Inflammatory macrophage (primary cell): ENCODE data around the gene CRYM.

ENCODE experiments used
- DNase-seq, 2 donors: peaks; one replicate each; pipeline ENCODE4 v3.0.0-alpha.2; 2020 to 2022

CRYM gene

GRCh38 chr16:21244518-21245215 is 33.4 kb downstream of the CRYM start:
- no peak for DNase-seq

GRCh38 chr16:21242756-21243155 is 35.3 kb downstream of the CRYM start:
- no peak for DNase-seq

- no peak for DNase-seq
Observed at GRCh38 chr16:21239646-21240045, 38.4 kb downstream of the CRYM start.

DNA sequence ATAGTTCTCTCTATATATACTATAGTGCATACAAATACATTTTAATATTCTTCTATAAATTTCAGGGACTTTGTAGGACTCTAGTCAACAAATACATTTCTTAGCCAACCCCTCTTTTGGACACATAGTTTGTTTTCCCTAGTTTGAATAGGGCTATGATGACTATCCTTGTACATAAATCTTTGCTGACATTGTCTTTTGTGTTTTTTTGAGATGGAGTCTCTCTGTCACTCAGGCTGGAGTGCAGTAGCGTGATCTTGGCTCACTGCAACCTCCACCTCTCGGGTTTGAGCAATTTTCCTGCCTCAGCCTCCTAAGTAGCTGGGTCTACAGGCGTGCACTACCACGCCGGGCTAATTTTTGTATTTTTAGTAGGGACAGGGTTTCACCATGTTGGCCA is 41.3 kb downstream of the CRYM start:
- no peak for DNase-seq

DNA sequence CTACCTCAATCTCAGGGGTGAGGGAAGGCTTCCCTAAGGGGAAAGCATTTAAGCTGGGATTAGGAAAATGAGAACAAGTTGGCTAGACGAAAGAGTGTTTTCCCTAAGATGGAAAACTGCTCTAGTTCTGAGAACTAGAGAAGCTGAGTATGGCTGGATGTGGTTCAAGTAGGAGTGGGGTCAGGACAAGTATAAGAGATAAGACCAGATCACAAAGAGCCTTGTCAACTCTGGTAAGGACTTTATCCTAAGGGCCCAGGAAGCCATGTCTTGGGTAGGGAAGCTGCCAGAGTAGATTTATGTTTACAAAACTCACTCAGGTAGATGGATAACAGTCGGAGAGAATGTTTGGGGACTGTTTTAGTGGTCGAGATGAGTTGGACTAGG is 42.9 kb downstream of the CRYM start:
- DNase-seq = no peak

GRCh38 chr16:21233521-21234150 is 44.5 kb downstream of the CRYM start, which contains the start of gene ANKS4B:
ANKS4B (plus strand) TSS chr16:21233699; CDS start chr16:21233738, 39 bp downstream.
- no peak for DNase-seq

DNA sequence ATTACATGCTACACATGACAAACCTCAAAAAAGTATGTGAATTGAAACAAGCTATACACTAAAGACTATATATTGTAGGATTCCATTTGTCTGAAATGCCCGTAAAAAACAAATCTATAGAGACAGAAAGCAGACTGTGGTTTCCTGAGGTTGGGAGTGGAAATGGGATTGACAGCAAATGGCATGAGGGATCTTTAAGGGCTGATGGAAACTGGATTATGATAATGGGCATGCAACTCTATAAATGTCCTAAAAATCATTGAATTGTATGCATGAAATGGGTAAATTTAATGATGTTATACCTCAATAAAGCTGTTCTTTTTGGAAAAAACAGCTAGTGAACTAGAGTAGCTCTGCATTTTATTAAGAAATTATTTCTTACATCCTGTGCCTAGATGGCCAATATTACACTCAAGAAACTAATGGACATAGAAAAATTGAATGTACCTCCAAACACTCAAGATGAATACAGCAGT is 45.0 kb downstream of the CRYM start:
- DNase-seq = no peak

DNA sequence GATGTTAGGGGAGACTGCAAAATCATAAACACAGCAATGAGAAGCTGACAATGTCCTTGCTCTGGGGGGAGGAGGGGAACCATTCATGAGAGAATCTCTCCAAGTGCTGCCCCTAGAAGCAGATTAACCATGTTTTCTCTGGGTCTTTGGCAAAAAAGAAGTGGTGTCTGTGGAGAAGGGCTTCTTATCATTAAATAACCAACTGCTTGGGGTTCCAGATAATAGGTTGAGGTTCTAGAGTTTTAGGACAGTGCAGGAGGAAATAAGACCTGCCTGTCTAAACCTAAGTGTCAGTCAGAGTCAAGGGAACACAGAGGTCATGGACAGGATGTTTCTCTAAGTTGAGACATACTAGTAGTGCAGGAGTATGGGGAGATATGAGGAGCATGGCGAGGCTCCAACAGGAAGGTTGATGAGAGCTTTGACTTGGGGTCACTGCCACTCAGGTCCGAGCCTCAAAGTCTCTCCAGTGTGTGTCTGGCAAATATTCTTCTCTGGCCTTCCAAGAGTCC is 49.7 kb downstream of the CRYM start:
- no peak for DNase-seq

- peak; percentile 30 to 67 for DNase-seq
Observed at GRCh38 chr16:21227866-21228265, 50.2 kb downstream of the CRYM start.

DNA sequence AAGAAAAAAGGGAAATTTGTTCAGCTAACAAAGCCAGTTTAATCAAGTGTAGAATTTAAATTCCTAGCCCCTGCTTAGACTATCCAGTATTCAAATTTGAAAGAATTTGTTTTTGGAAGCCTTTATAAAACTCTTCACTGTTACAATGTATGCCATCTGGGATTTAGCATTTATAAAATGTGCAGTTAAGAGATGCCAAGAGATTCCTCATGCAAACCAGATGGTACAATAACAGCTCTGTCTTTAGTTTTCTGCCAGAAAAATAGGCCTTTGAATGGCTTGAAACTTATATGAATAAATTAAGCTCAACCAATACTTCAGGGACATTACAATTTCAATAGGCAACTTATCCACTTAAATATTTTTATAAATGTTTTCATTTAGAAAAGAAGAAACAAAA is 51.3 kb downstream of the CRYM start:
- no peak for DNase-seq

GRCh38 chr16:21224800-21225199 is 53.3 kb downstream of the CRYM start:
- peak; percentile 44 to 67 for DNase-seq

- DNase-seq = no peak
Observed at GRCh38 chr16:21223787-21224186, 54.3 kb downstream of the CRYM start.

DNA sequence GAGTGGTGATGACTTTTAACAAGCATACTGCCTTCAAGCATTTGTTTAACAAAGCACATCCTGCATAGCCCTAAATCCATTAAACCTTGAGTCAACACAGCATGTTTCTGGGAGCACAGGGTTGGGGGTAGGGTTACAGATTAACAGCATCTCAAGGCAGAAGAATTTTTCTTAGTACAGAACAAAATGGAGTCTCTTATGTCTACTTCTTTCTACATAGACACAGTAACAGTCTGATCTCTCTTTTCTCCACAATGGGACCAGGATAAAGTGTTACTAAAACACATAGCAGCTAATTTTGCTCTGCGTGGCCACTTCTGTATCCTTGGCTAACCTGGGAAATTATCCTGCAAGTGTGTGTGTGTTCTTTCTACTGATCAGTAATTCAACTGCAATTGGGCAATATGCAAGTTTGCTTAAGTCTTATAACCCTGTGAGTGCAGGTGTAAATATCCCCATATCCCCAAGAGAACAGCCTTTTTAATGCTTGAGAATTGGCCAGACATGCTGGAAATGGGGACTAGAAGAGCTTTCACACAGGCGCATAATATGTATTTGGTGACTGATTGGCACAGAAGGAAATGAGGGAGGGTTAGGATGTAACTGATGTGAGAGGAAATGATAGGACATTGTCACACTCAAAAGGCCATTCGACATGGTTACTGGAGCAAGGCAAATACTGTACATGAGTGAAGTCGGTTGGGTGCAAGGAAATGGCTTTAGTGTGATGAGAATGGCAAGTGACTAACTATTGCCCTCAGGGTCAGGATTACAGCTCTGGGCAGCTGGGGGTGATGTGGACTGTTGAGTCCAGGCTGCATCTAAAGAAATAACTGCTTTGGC is 55.4 kb downstream of the CRYM start:
- no peak for DNase-seq

- no peak for DNase-seq
Observed at GRCh38 chr16:21219551-21219950, 58.5 kb downstream of the CRYM start.

DNA sequence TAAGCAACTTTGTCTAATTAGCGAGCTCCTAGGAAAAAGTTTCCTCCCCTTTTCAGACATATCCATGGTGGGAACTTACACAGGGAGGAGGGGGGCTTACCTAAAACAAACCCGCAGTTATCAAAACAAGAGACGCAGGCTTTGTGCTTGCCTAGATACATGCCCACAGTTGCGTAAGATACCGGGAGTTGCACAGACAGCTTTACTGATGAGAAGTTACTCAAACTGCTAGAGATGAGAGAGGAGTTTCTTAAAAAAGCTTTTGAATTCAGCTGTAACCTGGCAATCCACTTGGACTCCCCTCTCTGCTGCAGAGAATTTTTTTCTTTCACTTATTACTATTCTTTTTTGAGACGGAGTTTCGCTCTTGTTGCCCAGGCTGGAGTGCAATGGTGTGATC is 59.9 kb downstream of the CRYM start:
- peak in 1 of 2 donors; percentile 8 for DNase-seq

DNA sequence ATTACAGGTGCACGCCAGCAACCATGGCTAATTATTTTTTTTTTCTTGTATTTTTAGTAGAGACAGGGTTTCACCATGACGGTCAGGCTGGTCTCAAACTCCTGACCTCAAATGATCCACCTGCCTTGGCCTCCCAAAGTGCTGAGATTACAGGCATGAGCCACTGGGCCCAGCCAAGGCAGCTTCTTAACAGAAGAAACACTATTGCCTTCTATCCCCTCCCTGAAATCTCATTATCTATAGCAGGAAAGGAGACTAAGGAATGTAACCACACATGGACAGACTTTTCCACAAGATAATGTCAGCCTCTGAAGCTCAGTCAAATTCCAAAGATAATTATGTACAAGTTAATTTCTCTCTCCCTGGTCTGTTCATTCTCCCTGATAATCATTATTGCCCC is 61.0 kb downstream of the CRYM start:
- no peak for DNase-seq

DNA sequence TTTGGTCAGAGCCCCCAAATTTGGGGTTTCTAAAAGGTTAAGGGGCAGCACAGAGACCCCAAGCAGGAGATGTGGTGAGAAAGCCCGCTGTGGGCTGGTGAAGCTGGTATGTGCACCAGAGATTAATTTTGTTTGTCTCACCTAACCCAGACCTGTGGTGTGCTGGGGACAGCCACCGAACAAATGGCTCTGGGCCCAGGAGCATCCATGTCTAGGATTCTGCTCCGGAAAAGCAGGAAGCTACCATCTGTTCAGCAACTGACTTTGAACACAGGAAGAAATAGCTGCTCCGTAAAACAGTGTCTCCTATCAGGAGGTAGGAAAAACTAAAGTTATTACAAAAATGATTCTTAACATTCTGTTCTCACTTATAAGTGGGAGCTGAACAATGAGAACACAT is 64.0 kb downstream of the CRYM start:
- no peak for DNase-seq

DNA sequence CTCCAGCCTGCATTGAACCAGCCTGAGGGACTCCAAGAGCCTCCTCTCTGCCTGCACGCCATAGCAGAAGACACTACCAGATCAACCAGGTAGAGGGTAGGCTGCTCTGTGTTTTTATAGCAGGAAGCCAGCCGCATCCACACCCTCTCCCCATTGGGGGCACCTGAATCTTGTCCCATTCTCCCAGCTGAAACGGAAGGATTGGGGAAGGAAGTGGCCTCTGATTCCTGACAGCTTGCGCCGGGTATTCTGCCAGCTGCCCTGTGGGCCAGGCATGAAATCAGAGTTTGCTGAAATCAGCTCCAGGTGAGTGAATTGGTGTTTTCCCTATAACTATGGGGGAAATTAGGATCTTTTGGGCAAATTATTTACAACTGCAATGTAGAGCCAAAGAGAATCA is 66.6 kb downstream of the CRYM start, which contains the start of gene ZP2:
TSS of gene ZP2 (minus strand) at position 89 of the 400 bp plus-strand sequence. CDS start at position 62, 27 bp downstream.
- DNase-seq = no peak
